Measurements from ENCODE around the gene CCDC138. TPM values are rescaled to one million over a fixed set of nuclear protein-coding genes. Genes with fewer than 3 reads are reported as not detected.

The CCDC138 gene
- total RNA-seq, 2 donors from 2014 or later = 1.1 to 4.5 TPM

- no peak for TF ChIP-seq CTCF (IDR thresholded peaks at IDR 0.05)
- H3K27me3 ChIP-seq (replicated peaks; ENCODE audit: insufficient read depth) = no peaks in the 10 kb centered on the region
- DNase-seq (ENCODE audit: low spot score) (no peak), ATAC-seq (ENCODE audit: insufficient number of reproducible peaks, low FRiP score, low read depth) (no peak)
- H3K36me3 ChIP-seq = peaks cover 21% of the 10 kb centered on the region
- no peaks in the 10 kb centered on the region for H3K9me3 ChIP-seq
- H3K4me3 ChIP-seq = no peak overlapping the region
- H3K4me1 ChIP-seq (ENCODE audit: control insufficient read depth in 1 of 2, low read depth in 2 of 2) = no peaks in the 10 kb centered on the region
- no peak overlapping the region for H3K27ac ChIP-seq
Measured at GRCh38 chr2:108778857-108779256, 7.7 kb upstream of the CCDC138 start.

- TF ChIP-seq CTCF (IDR thresholded peaks at IDR 0.05) = no peak
- ATAC-seq (ENCODE audit: insufficient number of reproducible peaks, low FRiP score, low read depth) (no peak), DNase-seq (ENCODE audit: low spot score) (no peak)
- Histone ChIP-seq H3K27me3 (replicated peaks; ENCODE audit: insufficient read depth) (no peaks in the 10 kb centered on the region), H3K27ac (no peak overlapping the region), H3K9me3 (no peaks in the 10 kb centered on the region), H3K36me3 (peaks cover 12% of the 10 kb centered on the region), H3K4me1 (ENCODE audit: control insufficient read depth in 1 of 2, low read depth in 2 of 2) (peaks cover 5 to 9% of the 10 kb centered on the region in 2 donors), H3K4me3 (peak overlapping the region; percentile 71)
Measured at GRCh38 chr2:108786008-108786353, 590 bp upstream of the CCDC138 start.

- Histone ChIP-seq H3K4me1 (ENCODE audit: control insufficient read depth in 1 of 2, low read depth in 2 of 2) (peaks cover 5 to 9% of the 10 kb centered on the region in 2 donors), H3K9me3 (no peaks in the 10 kb centered on the region), H3K27me3 (replicated peaks; ENCODE audit: insufficient read depth) (no peaks in the 10 kb centered on the region), H3K36me3 (peaks cover 8% of the 10 kb centered on the region), H3K27ac (no peak overlapping the region), H3K4me3 (peak overlapping the region; percentile 71)
- DNase-seq (ENCODE audit: low spot score) = no peak
- no peak for TF ChIP-seq CTCF (IDR thresholded peaks at IDR 0.05)
- no peak for ATAC-seq (ENCODE audit: insufficient number of reproducible peaks, low FRiP score, low read depth)
Measured at GRCh38 chr2:108787216-108787541, 608 bp downstream of the CCDC138 start.

GRCh38 chr2:108803045-108803736 is 16.6 kb downstream of the CCDC138 start:
- DNase-seq (ENCODE audit: low spot score) (no peak), ATAC-seq (ENCODE audit: insufficient number of reproducible peaks, low FRiP score, low read depth) (no peak)
- Histone ChIP-seq H3K27ac (no peak overlapping the region), H3K36me3 (peaks cover 4% of the 10 kb centered on the region), H3K27me3 (replicated peaks; ENCODE audit: insufficient read depth) (no peaks in the 10 kb centered on the region), H3K4me3 (no peak overlapping the region), H3K9me3 (no peaks in the 10 kb centered on the region), H3K4me1 (ENCODE audit: control insufficient read depth in 1 of 2, low read depth in 2 of 2) (no peaks in the 10 kb centered on the region)
- TF ChIP-seq CTCF (IDR thresholded peaks at IDR 0.05) = no peak

- H3K4me1 ChIP-seq (ENCODE audit: control insufficient read depth in 1 of 2, low read depth in 2 of 2) = no peaks in the 10 kb centered on the region
- H3K27ac ChIP-seq = no peak overlapping the region
- no peak for ATAC-seq (ENCODE audit: insufficient number of reproducible peaks, low FRiP score, low read depth)
- peaks cover 4% of the 10 kb centered on the region for H3K36me3 ChIP-seq
- no peaks in the 10 kb centered on the region for H3K27me3 ChIP-seq (replicated peaks; ENCODE audit: insufficient read depth)
- no peak for TF ChIP-seq CTCF (IDR thresholded peaks at IDR 0.05)
- no peak for DNase-seq (ENCODE audit: low spot score)
- H3K9me3 ChIP-seq = peaks cover 5% of the 10 kb centered on the region
- no peak overlapping the region for H3K4me3 ChIP-seq
Measured at GRCh38 chr2:108805032-108805431, 18.5 kb downstream of the CCDC138 start.

Data from thoracic aorta (tissue), 2 donors.